ENCODE measurements around the gene IFT80.

IFT80 gene

GRCh38 chr3:160409812-160410610 lies 11.0 kb upstream of the IFT80 start:
- TF ChIP-seq, protein P1, sequence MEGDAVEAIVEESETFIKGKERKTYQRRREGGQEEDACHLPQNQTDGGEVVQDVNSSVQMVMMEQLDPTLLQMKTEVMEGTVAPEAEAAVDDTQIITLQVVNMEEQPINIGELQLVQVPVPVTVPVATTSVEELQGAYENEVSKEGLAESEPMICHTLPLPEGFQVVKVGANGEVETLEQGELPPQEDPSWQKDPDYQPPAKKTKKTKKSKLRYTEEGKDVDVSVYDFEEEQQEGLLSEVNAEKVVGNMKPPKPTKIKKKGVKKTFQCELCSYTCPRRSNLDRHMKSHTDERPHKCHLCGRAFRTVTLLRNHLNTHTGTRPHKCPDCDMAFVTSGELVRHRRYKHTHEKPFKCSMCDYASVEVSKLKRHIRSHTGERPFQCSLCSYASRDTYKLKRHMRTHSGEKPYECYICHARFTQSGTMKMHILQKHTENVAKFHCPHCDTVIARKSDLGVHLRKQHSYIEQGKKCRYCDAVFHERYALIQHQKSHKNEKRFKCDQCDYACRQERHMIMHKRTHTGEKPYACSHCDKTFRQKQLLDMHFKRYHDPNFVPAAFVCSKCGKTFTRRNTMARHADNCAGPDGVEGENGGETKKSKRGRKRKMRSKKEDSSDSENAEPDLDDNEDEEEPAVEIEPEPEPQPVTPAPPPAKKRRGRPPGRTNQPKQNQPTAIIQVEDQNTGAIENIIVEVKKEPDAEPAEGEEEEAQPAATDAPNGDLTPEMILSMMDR (conservative IDR thresholded peaks at IDR 0.05) = no peak
- peak overlapping the region; percentile 38 for H3K27ac ChIP-seq

DNA sequence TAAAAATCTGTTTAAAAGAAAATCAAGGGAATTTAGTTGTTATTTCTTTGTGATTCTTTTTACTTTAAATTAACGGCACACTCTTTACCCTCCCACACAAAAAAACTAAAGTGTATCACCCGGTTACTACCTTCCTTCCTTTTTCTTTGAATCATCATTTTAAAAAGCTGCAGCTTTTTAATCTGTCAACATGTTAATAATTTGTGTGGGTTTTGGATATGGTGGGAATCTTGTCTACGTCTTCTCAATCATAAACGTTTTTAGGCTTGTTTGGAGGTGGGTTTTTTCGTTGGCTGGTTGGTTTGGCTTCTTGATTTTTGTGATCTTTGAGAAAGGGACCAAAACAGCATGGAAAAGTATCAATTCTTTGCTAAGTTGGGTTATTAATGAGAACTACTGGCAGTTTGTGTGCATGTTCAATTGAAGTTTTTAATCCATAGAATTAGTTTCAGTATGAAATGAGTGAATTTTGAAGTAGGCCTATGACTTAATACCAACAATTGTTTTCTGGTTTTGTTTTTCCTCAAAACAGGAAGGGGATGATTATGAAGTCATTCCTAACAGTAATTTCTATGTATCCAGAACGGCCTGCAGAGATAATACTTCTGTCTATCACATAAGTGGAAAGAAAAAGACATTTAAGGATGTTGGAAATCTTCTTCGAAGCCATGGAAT lies 4.9 kb upstream of the IFT80 start:
- peak overlapping the region; percentile 96 for H3K27ac ChIP-seq
- TF ChIP-seq, protein P1 (conservative IDR thresholded peaks at IDR 0.05) = no peak

DNA sequence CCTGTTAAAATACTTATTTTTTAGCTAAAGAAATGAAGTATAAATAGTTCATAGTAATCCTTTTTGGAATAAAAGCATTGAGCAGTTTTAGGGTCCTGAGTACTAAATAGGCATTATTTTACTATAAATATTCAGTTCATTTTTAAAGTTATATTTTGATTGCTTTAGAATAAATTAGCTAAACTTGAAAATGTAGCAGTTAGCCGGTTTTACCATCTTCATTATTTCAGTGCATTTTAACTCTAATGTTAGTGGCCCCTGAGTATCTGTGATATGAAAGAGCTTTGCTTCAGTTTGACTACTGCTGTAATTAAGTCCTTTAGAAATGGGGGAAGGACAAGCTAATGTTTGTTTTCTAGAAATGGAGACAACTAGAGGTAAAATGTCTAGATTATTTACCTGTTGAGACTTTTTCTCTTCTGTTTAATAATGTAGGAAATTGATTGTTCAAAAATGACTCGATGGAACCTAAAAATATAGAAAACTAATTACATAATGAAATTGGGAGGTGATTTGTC lies 4.1 kb upstream of the IFT80 start:
- TF ChIP-seq, protein P1 (conservative IDR thresholded peaks at IDR 0.05) = no peak
- H3K27ac ChIP-seq = peak overlapping the region; percentile 96

GRCh38 chr3:160402221-160403027 lies 3.4 kb upstream of the IFT80 start:
- peak overlapping the region; percentile 96 for H3K27ac ChIP-seq
- TF ChIP-seq, protein P1 (conservative IDR thresholded peaks at IDR 0.05) = no peak

- peak overlapping the region; percentile 96 for H3K27ac ChIP-seq
These were observed 2.5 kb upstream of the IFT80 start for GRCh38 chr3:160401291-160402095.

DNA sequence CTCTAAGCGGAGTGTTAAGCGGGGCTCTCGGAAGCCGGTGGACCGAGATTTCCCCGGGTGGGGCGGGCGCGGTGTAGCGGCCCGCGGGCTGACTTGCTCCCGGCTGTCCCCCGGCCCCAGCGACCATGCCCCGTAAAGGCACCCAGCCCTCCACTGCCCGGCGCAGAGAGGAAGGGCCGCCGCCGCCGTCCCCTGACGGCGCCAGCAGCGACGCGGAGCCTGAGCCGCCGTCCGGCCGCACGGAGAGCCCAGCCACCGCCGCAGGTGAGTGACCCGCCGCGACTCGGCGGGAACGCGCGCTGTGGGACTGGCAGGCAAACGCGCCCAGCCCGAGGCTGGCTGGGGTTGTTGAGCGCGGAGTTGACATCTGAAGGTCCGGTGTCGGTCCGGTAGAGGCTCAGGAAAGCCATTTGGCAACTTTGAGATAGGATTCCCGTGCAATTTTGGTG lies 1.7 kb upstream of the IFT80 start:
- peak overlapping the region; percentile 96 for H3K27ac ChIP-seq
- TF ChIP-seq, protein P1 (conservative IDR thresholded peaks at IDR 0.05) = no peak

More at GRCh38 chr3:160401291-160402095, 2.5 kb upstream of the IFT80 start:
- TF ChIP-seq, protein P1 (conservative IDR thresholded peaks at IDR 0.05) = no peak

Measured in VCaP (cell line).